Activated CD4-positive, CD25-positive, alpha-beta regulatory T cell treated with anti-CD3 and anti-CD28 coated beads, Interleukin-2, amount 50 U/mL, for 72 hours (primary cell): ENCODE data around the gene ERBB4.
"Not testable (repeated sequence)": the region's sequence is repeated elsewhere in the genome, so short reads cannot be mapped to it uniquely, and the experiment has no call there.

ENCODE experiments used
- DNase-seq: peaks from one replicate; pipeline ENCODE4 v3.0.0; 2021

The ERBB4 gene

DNA sequence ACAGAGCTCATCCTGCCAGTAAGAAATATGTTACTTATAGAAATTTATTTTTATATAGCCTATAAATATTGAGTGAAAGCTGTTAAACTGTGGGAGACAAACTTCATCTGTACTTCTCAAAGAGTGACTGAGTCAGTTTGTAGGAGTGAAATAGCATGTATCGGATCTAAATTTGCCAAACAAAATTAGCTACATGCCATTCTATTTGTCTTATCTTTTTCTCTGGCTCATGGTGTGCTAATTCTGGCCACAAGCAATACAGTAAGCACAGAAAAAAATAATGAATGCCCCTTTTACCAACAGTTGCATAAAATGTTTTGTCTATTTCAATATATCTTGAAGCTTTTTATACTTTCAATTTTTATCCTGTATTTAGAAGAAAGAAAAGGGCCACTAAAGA, 12.5 kb downstream of the ERBB4 start:
- no peak for DNase-seq

DNA sequence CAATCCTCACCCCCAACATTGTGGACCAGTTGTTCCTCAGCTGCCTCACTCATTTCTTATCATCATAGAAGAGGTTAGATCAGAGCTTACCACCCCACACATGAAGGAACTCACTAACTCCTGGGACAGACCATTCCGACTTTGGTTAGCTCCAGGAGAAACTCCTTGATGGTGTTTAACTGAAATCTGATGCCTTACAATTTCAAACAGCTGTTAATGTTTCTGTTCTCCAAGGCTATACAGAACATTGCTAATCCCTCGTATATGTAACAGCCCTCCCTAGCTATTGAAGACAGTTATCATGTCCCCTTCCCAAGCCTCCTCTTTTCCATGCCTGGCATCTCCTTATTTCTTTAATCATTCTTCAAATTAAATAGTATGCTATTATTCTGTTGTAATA, 14.8 kb downstream of the ERBB4 start:
- DNase-seq = no peak

DNA sequence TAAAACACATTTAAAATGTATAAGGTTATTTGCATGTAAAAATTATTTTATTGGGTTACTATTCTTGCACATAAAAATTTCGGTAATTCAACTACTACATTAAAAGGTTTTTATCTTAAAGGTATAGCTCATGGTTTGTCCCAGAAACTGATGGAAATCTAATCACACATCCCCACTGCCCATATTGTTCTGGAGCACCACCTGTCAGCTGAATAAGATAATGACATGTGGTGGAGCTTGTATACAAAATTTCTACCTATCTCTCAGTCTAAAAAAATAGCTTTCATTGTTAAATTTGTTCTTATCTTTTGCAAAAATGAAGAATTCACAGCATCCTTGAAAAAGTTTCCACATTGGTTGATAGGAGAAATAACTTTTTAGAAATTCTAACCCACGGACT, 18.3 kb downstream of the ERBB4 start:
- DNase-seq = no peak

- DNase-seq = no peak
Observed at GRCh38 chr2:212517693-212518092, 20.9 kb downstream of the ERBB4 start.

DNA sequence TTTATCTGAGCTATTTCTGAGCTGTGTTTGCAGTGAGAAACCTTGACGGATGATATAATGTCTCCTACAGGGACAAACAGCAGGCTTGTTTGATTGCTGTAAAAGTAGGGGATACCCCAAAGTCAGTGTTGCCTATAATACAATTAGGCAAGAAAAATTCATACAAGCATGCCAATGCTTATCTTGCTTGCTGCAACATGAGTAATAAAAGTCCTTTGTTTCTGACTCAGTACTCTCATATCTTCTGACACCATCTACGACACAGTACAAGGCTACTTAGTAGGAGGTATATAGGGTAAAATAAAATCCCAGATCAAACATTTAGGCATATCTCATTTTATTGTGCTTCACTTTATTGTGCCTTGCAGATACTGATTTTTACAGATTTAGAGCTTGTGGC, 33.0 kb downstream of the ERBB4 start:
- no peak for DNase-seq

- DNase-seq = no peak
Observed at GRCh38 chr2:212495046-212495445, 43.6 kb downstream of the ERBB4 start.

- no peak for DNase-seq
Observed at GRCh38 chr2:212494418-212495020, 44.1 kb downstream of the ERBB4 start.

GRCh38 chr2:212489719-212490346, 48.8 kb downstream of the ERBB4 start:
- DNase-seq = no peak

- no peak for DNase-seq
Observed at GRCh38 chr2:212488611-212489010, 50.0 kb downstream of the ERBB4 start.

- no peak for DNase-seq
Observed at GRCh38 chr2:212484563-212485080, 54.0 kb downstream of the ERBB4 start.

DNA sequence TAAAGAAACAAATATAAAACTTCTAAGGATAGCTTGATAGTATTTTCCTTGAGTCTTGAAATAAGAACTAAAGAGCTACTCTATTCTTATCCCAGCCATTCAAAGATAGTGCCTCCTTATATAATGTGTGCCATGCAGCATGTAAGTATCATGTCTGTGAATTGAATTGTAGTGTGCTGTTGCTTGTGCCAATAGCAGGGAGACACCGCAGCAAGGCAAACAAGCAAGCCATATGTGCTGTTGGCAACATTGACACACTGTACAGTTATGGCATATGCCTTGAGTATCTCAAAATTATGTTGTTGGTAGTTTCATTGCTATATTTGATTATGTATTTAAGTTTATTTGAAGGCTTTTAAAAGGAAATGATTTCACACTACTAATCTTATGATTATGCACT, 58.2 kb downstream of the ERBB4 start:
- no peak for DNase-seq

GRCh38 chr2:212477571-212477970, 61.0 kb downstream of the ERBB4 start:
- DNase-seq = no peak

- DNase-seq = no peak
Observed at GRCh38 chr2:212473211-212473610, 65.4 kb downstream of the ERBB4 start.

DNA sequence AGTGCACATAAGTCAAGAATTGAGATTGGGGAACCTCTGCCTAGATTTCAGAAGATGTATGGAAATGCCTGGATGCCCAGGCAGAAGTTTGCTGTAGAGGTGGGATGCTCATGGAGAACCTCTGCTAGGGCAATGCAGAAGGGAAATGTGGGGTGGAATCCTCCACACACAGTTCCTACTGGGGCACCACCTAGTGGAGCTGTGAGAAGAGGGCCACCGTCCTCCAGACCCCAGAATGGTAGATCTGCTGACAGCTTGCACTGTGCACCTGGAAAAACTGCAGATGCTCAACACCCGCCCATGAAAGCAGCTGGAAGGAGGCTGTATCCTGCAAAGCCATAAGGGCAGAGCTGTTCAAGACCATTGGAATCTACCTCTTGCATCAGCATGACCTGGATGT, 71.1 kb downstream of the ERBB4 start:
- DNase-seq = not testable (repeated sequence)

- DNase-seq = no peak
Observed at GRCh38 chr2:212465456-212465855, 73.1 kb downstream of the ERBB4 start.

DNA sequence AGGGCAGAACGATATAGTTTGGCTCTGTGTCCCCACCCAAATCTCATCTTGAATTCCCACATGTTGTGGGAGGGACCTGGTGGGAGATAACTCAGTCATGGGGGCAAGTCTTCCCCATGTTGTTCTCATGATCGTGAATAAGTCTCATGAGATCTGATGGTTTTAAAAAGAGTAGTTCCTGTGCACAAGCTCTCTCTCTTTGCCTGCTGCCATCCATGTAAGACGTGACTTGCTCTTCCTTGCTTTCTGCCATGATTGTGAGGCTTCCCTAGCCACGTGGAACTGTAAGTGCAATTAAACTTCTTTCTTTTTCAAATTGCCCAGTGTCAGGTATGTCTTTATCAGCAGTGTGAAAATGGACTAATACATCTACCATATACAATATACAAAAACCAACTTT, 76.9 kb downstream of the ERBB4 start:
- not testable (repeated sequence) for DNase-seq

GRCh38 chr2:212454149-212454548, 84.5 kb downstream of the ERBB4 start:
- no peak for DNase-seq

GRCh38 chr2:212451786-212452231, 86.8 kb downstream of the ERBB4 start:
- no peak for DNase-seq

DNA sequence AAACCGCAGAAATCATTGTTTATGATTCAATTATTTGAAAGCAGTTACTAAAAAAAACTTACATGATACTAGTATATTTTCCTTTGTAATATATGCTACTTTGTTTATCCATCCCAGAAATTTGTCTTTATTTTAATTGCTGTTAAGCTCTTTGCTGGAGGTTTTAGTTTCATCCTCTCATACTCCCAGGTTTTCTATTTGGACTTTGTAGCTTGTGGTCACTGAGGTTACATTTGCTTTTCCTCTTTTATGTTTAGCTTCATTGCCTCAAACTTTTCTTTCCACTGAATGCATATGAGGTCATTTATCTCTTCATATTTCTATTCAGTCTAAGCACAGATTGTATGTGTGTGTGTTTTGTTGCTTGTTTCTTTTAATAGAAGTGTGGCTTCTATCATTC, 89.9 kb downstream of the ERBB4 start:
- no peak for DNase-seq

GRCh38 chr2:212441821-212442220, 96.8 kb downstream of the ERBB4 start:
- no peak for DNase-seq

- no peak for DNase-seq
Observed at GRCh38 chr2:212441141-212441540, 97.5 kb downstream of the ERBB4 start.

DNA sequence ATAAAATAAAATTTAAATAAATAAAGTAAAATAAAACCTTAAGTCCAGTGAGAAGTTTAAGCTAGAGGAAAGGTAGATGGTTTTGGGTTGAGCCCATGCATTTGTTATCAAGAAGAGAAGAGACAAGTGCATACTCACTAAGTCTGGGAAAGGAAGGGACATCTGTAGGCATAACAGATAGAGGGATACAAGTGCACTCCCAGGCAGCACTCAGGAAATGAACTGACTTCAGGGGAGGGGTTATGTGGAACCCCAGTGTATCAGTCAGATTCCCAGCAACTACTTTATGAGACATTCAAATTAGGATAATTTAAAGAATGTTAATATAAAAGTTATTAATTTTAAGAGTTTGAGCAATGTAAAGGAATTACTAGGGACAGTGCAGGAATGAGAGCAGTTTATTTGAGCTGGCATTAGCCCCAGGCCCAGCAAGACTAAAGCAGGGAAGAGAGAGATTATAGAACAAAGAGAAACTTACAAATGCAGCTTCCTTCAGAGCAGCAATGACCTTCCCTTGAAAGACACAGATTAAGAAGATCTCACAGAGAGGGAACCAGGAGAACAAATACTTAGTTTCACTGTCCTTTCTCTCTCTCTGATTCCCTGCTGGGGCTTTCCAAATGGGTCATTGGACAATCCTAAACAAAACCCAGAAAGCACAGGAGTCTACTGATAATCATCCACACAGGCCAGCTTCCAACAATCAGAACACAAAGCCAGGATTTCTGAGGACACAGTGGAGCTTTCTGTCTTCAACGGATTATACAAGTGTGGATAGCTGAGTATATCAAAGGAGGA, 109.7 kb downstream of the ERBB4 start:
- no peak for DNase-seq

GRCh38 chr2:212427638-212428037, 111.0 kb downstream of the ERBB4 start:
- no peak for DNase-seq
